Measurements from ENCODE around the gene TPCN2. TPM values are rescaled to one million over a fixed set of nuclear protein-coding genes. Genes with fewer than 3 reads are reported as not detected.

Gene TPCN2
- total RNA-seq, 8 experiments from 2014 or later, result 3.6 to 17.2 (median 5.6) TPM

- WGBS, 10 experiments, result 78 to 100% (median 90%) methylated on average over 2 to 19 of the region's 22 CpGs
- ATAC-seq (replicated peaks in 6 of 8), result no peak
These were observed 14.4 kb upstream of the TPCN2 start for GRCh38 chr11:69034123-69034867.

GRCh38 chr11:69035150-69035945 lies 13.4 kb upstream of the TPCN2 start:
- Histone ChIP-seq H3K4me3 (no peak overlapping the region), H3K27ac (no peak overlapping the region), H3K4me1 (replicated peaks in 1 of 2) (no peaks in the 10 kb centered on the region)
- 40 to 80% methylated on average over 1 of the region's 21 CpGs; no CpG with 5 or more reads in 8 of the 10 experiments for WGBS, 10 experiments
- in situ Hi-C loops (cut with MboI; ENCODE audit: low pct_unique_long_range_greater_than_20kb in 2 of 9, low sequenced_read_pairs in 9 of 9, unreplicated experiment in 9 of 9), result no loop called here
- no peak for ATAC-seq (replicated peaks in 6 of 8)

More at GRCh38 chr11:69034123-69034867, 14.4 kb upstream of the TPCN2 start:
- Histone ChIP-seq H3K4me1 (replicated peaks in 1 of 2) (no peaks in the 10 kb centered on the region), H3K4me3 (no peak overlapping the region), H3K27ac (no peak overlapping the region)
- in situ Hi-C loops (cut with MboI; ENCODE audit: low pct_unique_long_range_greater_than_20kb in 2 of 9, low sequenced_read_pairs in 9 of 9, unreplicated experiment in 9 of 9), result no loop called here

GRCh38 chr11:69035946-69036340 lies 12.8 kb upstream of the TPCN2 start:
- WGBS, 10 experiments, result 0 to 100% (median 82%) methylated on average over 1 to 9 of the region's 11 CpGs; no CpG with 5 or more reads in 3 of the 10 experiments
- in situ Hi-C loops (cut with MboI; ENCODE audit: low pct_unique_long_range_greater_than_20kb in 2 of 9, low sequenced_read_pairs in 9 of 9, unreplicated experiment in 9 of 9), result no loop called here
- no peak for ATAC-seq (replicated peaks in 6 of 8)

GRCh38 chr11:69037074-69037473 lies 11.7 kb upstream of the TPCN2 start:
- Histone ChIP-seq H3K4me3 (no peak overlapping the region), H3K27ac (no peak overlapping the region), H3K4me1 (replicated peaks in 1 of 2) (peaks cover 0 to 5% of the 10 kb centered on the region in 2 donors)
- ATAC-seq (replicated peaks in 6 of 8), result no peak
- 81 to 97% (median 91%) methylated on average over 2 to 12 of the region's 18 CpGs; no CpG with 5 or more reads in 4 of the 10 experiments for WGBS, 10 experiments
- in situ Hi-C loops (cut with MboI; ENCODE audit: low pct_unique_long_range_greater_than_20kb in 2 of 9, low sequenced_read_pairs in 9 of 9, unreplicated experiment in 9 of 9), result no loop called here

More at GRCh38 chr11:69035946-69036340, 12.8 kb upstream of the TPCN2 start:
- no peak overlapping the region for H3K27ac ChIP-seq
- H3K4me1 ChIP-seq (replicated peaks in 1 of 2), result peaks cover 0 to 3% of the 10 kb centered on the region in 2 donors
- no peak overlapping the region for H3K4me3 ChIP-seq

- no peak overlapping the region for H3K27ac ChIP-seq
- WGBS, 10 experiments, result 40 to 100% (median 90%) methylated on average over 1 to 2 of the region's 8 CpGs; no CpG with 5 or more reads in 5 of the 10 experiments
- ATAC-seq (replicated peaks in 6 of 8), result no peak
- in situ Hi-C loops (cut with MboI; ENCODE audit: low pct_unique_long_range_greater_than_20kb in 2 of 9, low sequenced_read_pairs in 9 of 9, unreplicated experiment in 9 of 9), result no loop called here
- peaks cover 0 to 5% of the 10 kb centered on the region in 2 donors for H3K4me1 ChIP-seq (replicated peaks in 1 of 2)
- H3K4me3 ChIP-seq, result no peak overlapping the region
These were observed 11.2 kb upstream of the TPCN2 start for GRCh38 chr11:69037544-69037943.

GRCh38 chr11:69039501-69039900 lies 9.2 kb upstream of the TPCN2 start:
- H3K4me1 ChIP-seq (replicated peaks in 1 of 2), result peaks cover 5 to 10% of the 10 kb centered on the region in 2 donors
- no peak overlapping the region for H3K27ac ChIP-seq
- 100% methylated on average over 1 of the region's 1 CpG; no CpG with 5 or more reads in 8 of the 10 experiments for WGBS, 10 experiments
- in situ Hi-C loops (cut with MboI; ENCODE audit: low pct_unique_long_range_greater_than_20kb in 2 of 9, low sequenced_read_pairs in 9 of 9, unreplicated experiment in 9 of 9), result no loop called here
- no peak overlapping the region for H3K4me3 ChIP-seq
- no peak for ATAC-seq (replicated peaks in 6 of 8)

GRCh38 chr11:69040051-69040450 lies 8.7 kb upstream of the TPCN2 start:
- 67 to 100% (median 80%) methylated on average over 1 to 5 of the region's 6 CpGs; no CpG with 5 or more reads in 3 of the 10 experiments for WGBS, 10 experiments
- H3K27ac ChIP-seq, result no peak overlapping the region
- in situ Hi-C loops (cut with MboI; ENCODE audit: low pct_unique_long_range_greater_than_20kb in 2 of 9, low sequenced_read_pairs in 9 of 9, unreplicated experiment in 9 of 9), result no loop called here

GRCh38 chr11:69040581-69041260 lies 8.0 kb upstream of the TPCN2 start:
- Histone ChIP-seq H3K27ac (no peak overlapping the region), H3K4me1 (replicated peaks in 1 of 2) (peaks cover 5 to 12% of the 10 kb centered on the region in 2 donors), H3K4me3 (no peak overlapping the region)
- 17 to 100% (median 75%) methylated on average over 1 to 4 of the region's 4 CpGs; no CpG with 5 or more reads in 4 of the 10 experiments for WGBS, 10 experiments
- peak in 6 of 8 experiments; percentile 9 to 28 (median 20) for ATAC-seq (replicated peaks in 6 of 8)
- in situ Hi-C loops (cut with MboI; ENCODE audit: low pct_unique_long_range_greater_than_20kb in 2 of 9, low sequenced_read_pairs in 9 of 9, unreplicated experiment in 9 of 9), result no loop called here

More at GRCh38 chr11:69040051-69040450, 8.7 kb upstream of the TPCN2 start:
- ATAC-seq (replicated peaks in 6 of 8), result no peak
- Histone ChIP-seq H3K4me3 (no peak overlapping the region), H3K4me1 (replicated peaks in 1 of 2) (peaks cover 5 to 12% of the 10 kb centered on the region in 2 donors)

- 13 to 100% (median 67%) methylated on average over 1 to 2 of the region's 2 CpGs; no CpG with 5 or more reads in 4 of the 10 experiments for WGBS, 10 experiments
- H3K27ac ChIP-seq, result no peak overlapping the region
These were observed 7.2 kb upstream of the TPCN2 start for GRCh38 chr11:69041516-69041915.

GRCh38 chr11:69044111-69045013 lies 4.4 kb upstream of the TPCN2 start:
- no peak overlapping the region for H3K4me3 ChIP-seq

More at GRCh38 chr11:69041516-69041915, 7.2 kb upstream of the TPCN2 start:
- peaks cover 5 to 12% of the 10 kb centered on the region in 2 donors for H3K4me1 ChIP-seq (replicated peaks in 1 of 2)
- H3K4me3 ChIP-seq, result no peak overlapping the region
- no peak for ATAC-seq (replicated peaks in 6 of 8)
- in situ Hi-C loops (cut with MboI; ENCODE audit: low pct_unique_long_range_greater_than_20kb in 2 of 9, low sequenced_read_pairs in 9 of 9, unreplicated experiment in 9 of 9), result no loop called here

GRCh38 chr11:69048031-69048693 lies 570 bp upstream of the TPCN2 start:
- 0 to 80% (median 44%) methylated on average over 1 to 10 of the region's 11 CpGs; no CpG with 5 or more reads in 1 of the 10 experiments for WGBS, 10 experiments
- H3K27ac ChIP-seq, result no peak overlapping the region
- peak overlapping the region; percentile 68 to 97 (median 89) for H3K4me3 ChIP-seq
- peak in 2 of 8 experiments; percentile 6 to 11 for ATAC-seq (replicated peaks in 6 of 8)
- in situ Hi-C loops (cut with MboI; ENCODE audit: low pct_unique_long_range_greater_than_20kb in 2 of 9, low sequenced_read_pairs in 9 of 9, unreplicated experiment in 9 of 9), result no loop called here
- H3K4me1 ChIP-seq (replicated peaks in 1 of 2), result peaks cover 14 to 15% of the 10 kb centered on the region in 2 donors

More at GRCh38 chr11:69044111-69045013, 4.4 kb upstream of the TPCN2 start:
- Histone ChIP-seq H3K27ac (no peak overlapping the region), H3K4me1 (replicated peaks in 1 of 2) (peaks cover 7 to 15% of the 10 kb centered on the region in 2 donors)
- WGBS, 10 experiments, result 3 to 80% (median 15%) methylated on average over 1 to 12 of the region's 15 CpGs
- ATAC-seq (replicated peaks in 6 of 8), result peak; percentile 31 to 65 (median 54)
- in situ Hi-C loops (cut with MboI; ENCODE audit: low pct_unique_long_range_greater_than_20kb in 2 of 9, low sequenced_read_pairs in 9 of 9, unreplicated experiment in 9 of 9), result no loop called here

Data from motor neuron (in vitro differentiated cells).